IMR-90 (cell line): ENCODE data around the gene BCL6. TPM values are rescaled to one million over a fixed set of nuclear protein-coding genes. Genes with fewer than 3 reads are reported as not detected.

Experiments
- ATAC-seq: fragments of 200-7000 bp; cut with Tn5 transposase; 2 replicates; pipeline ENCODE4 v1.9.1; 2020; ENCODE audit warnings: low read depth, mild to moderate bottlenecking, moderate library complexity
- BruUV-seq: library from RNA; stranded (reverse); fragments of 400-500 nt; replicated peaks from 2 replicates; lab custom pipeline; 2021; lab: Mats Ljungman, UMichigan
- CTCF ChIA-PET: fragments of 300-600 bp; formaldehyde crosslinking; extraction: SDS; loops from one replicate; lab custom pipeline; 2021; ENCODE audit warnings: antibody characterized with exemption; lab: Yijun Ruan, JAX
- POLR2A ChIA-PET: fragments of 300-600 bp; sonication (Branson Sonifier 250); formaldehyde crosslinking; loops from one replicate; lab custom pipeline; 2022; ENCODE audit warnings: antibody characterized with exemption; ENCODE audit not compliant: unreplicated experiment; lab: Charles Lee
- DNase-seq: peaks from one replicate; pipeline ENCODE4 v3.0.0; 2013
- H2AFZ ChIP-seq: replicated peaks from 2 replicates; pipeline ENCODE3; 2013; ENCODE audit warnings: low read length, mild to moderate bottlenecking; ENCODE audit not compliant: poor library complexity
- H2AK5ac ChIP-seq: 2 replicates; pipeline ENCODE4 v1.6.1; 2013; ENCODE audit warnings: low read depth, low read length, inconsistent platforms
- H2AK9ac ChIP-seq: replicated peaks from 2 replicates; pipeline ENCODE3; 2013; ENCODE audit warnings: mild to moderate bottlenecking, low read depth, low read length, moderate library complexity; ENCODE audit not compliant: poor library complexity
- H2BK120ac ChIP-seq: 2 replicates; pipeline ENCODE4 v1.6.1; 2013; ENCODE audit warnings: low read depth, low read length, inconsistent platforms
- H2BK15ac ChIP-seq: 3 replicates; pipeline ENCODE4 v1.6.1; 2013; ENCODE audit warnings: low read depth, low read length, inconsistent platforms
- H2BK20ac ChIP-seq: 2 replicates; pipeline ENCODE4 v1.6.1; 2013; ENCODE audit warnings: low read depth, mild to moderate bottlenecking, inconsistent platforms, low read length, moderate library complexity
- H2BK5ac ChIP-seq: 2 replicates; pipeline ENCODE4 v1.6.1; 2013; ENCODE audit warnings: mild to moderate bottlenecking, low read depth, low read length, inconsistent platforms; ENCODE audit not compliant: poor library complexity, severe bottlenecking
- H3K14ac ChIP-seq: replicated peaks from 2 replicates; pipeline ENCODE4 v1.6.1; 2013; ENCODE audit warnings: low read depth, low read length, inconsistent platforms
- H3K18ac ChIP-seq: 2 replicates; pipeline ENCODE4 v1.6.1; 2013; ENCODE audit warnings: low read depth, low read length, control low read depth
- H3K23ac ChIP-seq: 2 replicates; pipeline ENCODE4 v1.6.1; 2013; ENCODE audit warnings: low read depth, low read length, inconsistent platforms
- H3K27ac ChIP-seq: 2 replicates; pipeline ENCODE4 v1.5.1; 2013; ENCODE audit warnings: mild to moderate bottlenecking, control low read depth, low read length; ENCODE audit not compliant: insufficient read depth
- H3K27me3 ChIP-seq: 2 replicates; pipeline ENCODE4 v1.6.1; 2013; ENCODE audit warnings: low read length; ENCODE audit not compliant: control insufficient read depth, insufficient read depth
- H3K36me3 ChIP-seq: 2 replicates; pipeline ENCODE4 v1.6.1; 2013; ENCODE audit warnings: low read length, mixed read lengths; ENCODE audit not compliant: control insufficient read depth, insufficient read depth
- H3K4ac ChIP-seq: 2 replicates; pipeline ENCODE4 v1.6.1; 2013; ENCODE audit warnings: low read depth, low read length, inconsistent platforms
- H3K4me1 ChIP-seq: 2 replicates; pipeline ENCODE4 v1.6.1; 2013; ENCODE audit warnings: low read length, mixed read lengths; ENCODE audit not compliant: control insufficient read depth, insufficient read depth
- H3K4me2 ChIP-seq: 2 replicates; pipeline ENCODE4 v1.6.1; 2013; ENCODE audit warnings: low read depth, mild to moderate bottlenecking, control low read depth, low read length, moderate library complexity
- H3K4me3 ChIP-seq: 2 replicates; pipeline ENCODE4 v1.5.1; 2013; ENCODE audit warnings: low read depth, mild to moderate bottlenecking, control low read depth, low read length, moderate library complexity; ENCODE audit not compliant: insufficient read depth
- H3K56ac ChIP-seq: 2 replicates; pipeline ENCODE4 v1.6.1; 2013; ENCODE audit warnings: low read length, inconsistent platforms; ENCODE audit not compliant: insufficient read depth; ENCODE audit errors: extremely low read depth
- H3K79me1 ChIP-seq, 2 experiments: 2 replicates each; pipeline ENCODE4 v1.6.1; 2013; ENCODE audit warnings: low read length in 2 of 2, inconsistent platforms in 1 of 2, low read depth in 1 of 2
- H3K9ac ChIP-seq: 2 replicates; pipeline ENCODE4 v1.6.1; 2013; ENCODE audit warnings: low read depth, low read length, control low read depth
- H3K9me1 ChIP-seq: 2 replicates; pipeline ENCODE4 v1.6.1; 2013; ENCODE audit warnings: low read length, inconsistent platforms; ENCODE audit not compliant: insufficient read depth
- H3K9me3 ChIP-seq: 2 replicates; pipeline ENCODE4 v1.6.1; 2013; ENCODE audit warnings: low read length; ENCODE audit not compliant: control insufficient read depth, insufficient read depth
- H4K20me1 ChIP-seq: 2 replicates; pipeline ENCODE4 v1.6.1; 2013; ENCODE audit warnings: low read length, inconsistent platforms; ENCODE audit not compliant: insufficient read depth
- H4K5ac ChIP-seq: 2 replicates; pipeline ENCODE4 v1.6.1; 2013; ENCODE audit warnings: mild to moderate bottlenecking, low read depth, low read length, control low read depth
- H4K8ac ChIP-seq, 2 experiments: 2 replicates each; pipeline ENCODE4 v1.6.1; 2013; ENCODE audit warnings: low read depth in 2 of 2, low read length in 2 of 2, control low read depth in 1 of 2, inconsistent platforms in 1 of 2
- H4K91ac ChIP-seq: 2 replicates; pipeline ENCODE4 v1.6.1; 2013; ENCODE audit warnings: low read depth, low read length, inconsistent platforms; ENCODE audit not compliant: insufficient read depth
- BHLHE40 ChIP-seq: fragments of 150-350 bp; IDR thresholded peaks from 2 replicates; pipeline ENCODE4 v1.6.1; 2016; ENCODE audit warnings: mild to moderate bottlenecking, low read depth, low read length
- CEBPB ChIP-seq: IDR thresholded peaks from 2 replicates; pipeline ENCODE4 v1.6.1; 2012; ENCODE audit warnings: low read depth, low read length, improper control_type of control experiment
- CHD1 ChIP-seq: IDR thresholded peaks from 2 replicates; pipeline ENCODE4 v1.6.1; 2012; ENCODE audit warnings: low read depth, low read length, improper control_type of control experiment
- CTCF ChIP-seq: conservative IDR thresholded peaks from 2 replicates; pipeline ENCODE4 v1.5.1; 2012; ENCODE audit warnings: mild to moderate bottlenecking, low read depth, low read length, improper control_type of control experiment
- ELK1 ChIP-seq: fragments of 150-350 bp; IDR thresholded peaks from 2 replicates; pipeline ENCODE4 v1.6.1; 2016; ENCODE audit warnings: low read depth, mild to moderate bottlenecking, low read length, moderate library complexity, borderline replicate concordance
- FOS ChIP-seq: fragments of 150-350 bp; IDR thresholded peaks from 2 replicates; pipeline ENCODE4 v1.6.1; 2016; ENCODE audit warnings: low read depth, low read length
- MAFK ChIP-seq: IDR thresholded peaks from 2 replicates; pipeline ENCODE4 v1.6.1; 2012; ENCODE audit warnings: low read depth, low read length, improper control_type of control experiment
- MAZ ChIP-seq: IDR thresholded peaks from 2 replicates; pipeline ENCODE4 v1.6.1; 2012; ENCODE audit warnings: low read depth, mild to moderate bottlenecking, low read length, improper control_type of control experiment, moderate library complexity, borderline replicate concordance
- MXI1 ChIP-seq: IDR thresholded peaks from 2 replicates; pipeline ENCODE4 v1.6.1; 2012; ENCODE audit warnings: low read depth, mild to moderate bottlenecking, low read length, moderate library complexity, borderline replicate concordance
- NFE2L2 ChIP-seq: fragments of 150-350 bp; IDR thresholded peaks from 2 replicates; pipeline ENCODE4 v1.6.1; 2016; ENCODE audit warnings: low read depth, mild to moderate bottlenecking, low read length
- POLR2A ChIP-seq: IDR thresholded peaks from 2 replicates; pipeline ENCODE4 v1.6.1; 2012; ENCODE audit warnings: mild to moderate bottlenecking, low read depth, low read length
- RAD21 ChIP-seq: IDR thresholded peaks from 2 replicates; pipeline ENCODE4 v1.6.1; 2012; ENCODE audit warnings: low read length, improper control_type of control experiment
- RCOR1 ChIP-seq: IDR thresholded peaks from 2 replicates; pipeline ENCODE4 v1.6.1; 2012; ENCODE audit warnings: mild to moderate bottlenecking, low read length, improper control_type of control experiment; ENCODE audit not compliant: insufficient replicate concordance
- RFX5 ChIP-seq: IDR thresholded peaks from 2 replicates; pipeline ENCODE4 v1.8.0; 2012; ENCODE audit warnings: low read depth, mild to moderate bottlenecking, low read length, moderate library complexity
- SMC3 ChIP-seq: fragments of 150-350 bp; IDR thresholded peaks from 2 replicates; pipeline ENCODE4 v1.6.1; 2016; ENCODE audit warnings: low read depth, mild to moderate bottlenecking, antibody characterized with exemption, low read length, moderate library complexity
- USF2 ChIP-seq: fragments of 150-350 bp; IDR thresholded peaks from 2 replicates; pipeline ENCODE4 v1.6.1; 2017; ENCODE audit warnings: mild to moderate bottlenecking, antibody characterized with exemption, low read length, low read depth
- WGBS, 2 experiments: methylation state at CpG; one replicate each; pipeline versions ENCODE4 v1.1.5 to v1.1.7; 2013; ENCODE audit warnings: missing lambda C conversion rate in 2 of 2; ENCODE audit not compliant: insufficient read length in 1 of 2; ENCODE audit errors: extremely low coverage in 2 of 2; 5-methylcytosine and 5-hydroxymethylcytosine counted together
- dilution Hi-C: fragments of 300-500 bp; cut with HindIII; formaldehyde crosslinking; loops from one replicate; pipeline ENCODE4 v1.14.3; 2018; ENCODE audit warnings: low sequenced_read_pairs; ENCODE audit not compliant: unreplicated experiment
- in situ Hi-C: fragments of 300-500 bp; cut with MboI; formaldehyde crosslinking; loops from 3 replicates; pipeline ENCODE4 v1.14.3; 2019; ENCODE audit warnings: low sequenced_read_pairs, inconsistent platforms, mixed read lengths
- intact Hi-C: fragments of 100-400 bp; cut with micrococcal nuclease; formaldehyde crosslinking; loops from 2 replicates; pipeline ENCODE4 v1.10.0; 2022
- polyA plus RNA-seq, 3 experiments: library from polyadenylated mRNA; depleted of rRNA; stranded (reverse); fragments of >200 nt; gene quantifications; 2 replicates each; pipeline ENCODE4 v1.2.3, GENCODE V29; 2012; ENCODE audit warnings: low replicate concordance in 1 of 3
- total RNA-seq: library from RNA; depleted of rRNA; stranded (reverse); fragments of >200 nt; gene quantifications from 2 replicates; pipeline ENCODE4 v1.2.3, GENCODE V29; 2012

The BCL6 gene
- total and polyA plus RNA-seq, 2 of the 4 experiments (the other 2 are of a cell fraction): 19.7 to 22.6 TPM

GRCh38 chr3:187747506-187747905 is 2.2 kb upstream of the BCL6 start:
- no TSS peak for BruUV-seq
- Histone ChIP-seq H3K27ac (no peak overlapping the region), H2BK15ac (no peak overlapping the region), H3K36me3 (no peaks in the 10 kb centered on the region), H3K4ac (no peak overlapping the region), H3K79me1 (peaks cover 0 to 18% of the 10 kb centered on the region in 2 experiments; a peak in 2 of 4 replicates), H4K8ac (no peak overlapping the region), H3K9me3 (no peaks in the 10 kb centered on the region), H2BK20ac (no peak overlapping the region), H4K91ac (no peak overlapping the region), H3K4me1 (peaks cover 4% of the 10 kb centered on the region), H3K27me3 (no peaks in the 10 kb centered on the region), H3K18ac (no peak overlapping the region), H3K23ac (no peak overlapping the region), H3K9ac (no peak overlapping the region), H3K14ac (no peak overlapping the region), H3K4me3 (no peak overlapping the region), H4K20me1 (0 out of 2 replicates have a peak, but pooled peaks cover 4% of the 10 kb centered on the region), H2AK9ac (no peak overlapping the region), H2BK120ac (no peak overlapping the region), H4K5ac (no peak overlapping the region), H2AK5ac (no peak overlapping the region), H2BK5ac (no peak overlapping the region), H3K56ac (no peak overlapping the region), H3K9me1 (no peaks in the 10 kb centered on the region), H2AFZ (no peak overlapping the region), H3K4me2 (no peak overlapping the region)
- no peak for ATAC-seq
- ChIA-PET POLR2A (no interaction called here), CTCF (interaction anchor here (0.5 to 1.2 kb wide), 17 partner anchors 12 to 1250 kb away, joined by 3 to 6 read pairs (median 3); no protein-coding TSS in a partner anchor)
- intact Hi-C loops: loop anchor here (5.0 kb wide), 1 partner anchor 210 kb away; no protein-coding TSS in a partner anchor
- dilution Hi-C loops: loop anchor here (10.0 to 25.0 kb wide), 2 partner anchors 565 to 1207 kb away; no protein-coding TSS in a partner anchor
- WGBS, 2 experiments: no CpG with 5 or more reads among the region's 5 CpGs
- TF ChIP-seq RCOR1 (no peak), POLR2A (no peak), USF2 (no peak), ELK1 (no peak), MAZ (no peak), FOS (no peak), RAD21 (no peak), MAFK (no peak), CEBPB (no peak), CHD1 (no peak), SMC3 (no peak), BHLHE40 (no peak), MXI1 (no peak), NFE2L2 (no peak), CTCF (no peak), RFX5 (no peak)
- DNase-seq: no peak
- in situ Hi-C loops: loop anchor here (10.0 to 25.0 kb wide), 6 partner anchors 427 to 1015 kb away; no protein-coding TSS in a partner anchor
